ENCODE measurements around the gene BMERB1. TPM values are rescaled to one million over a fixed set of nuclear protein-coding genes. Genes with fewer than 3 reads are reported as not detected.

BMERB1 gene
- polyA plus RNA-seq, 1 of the 3 experiments (the other 2 are of a cell fraction) = 33.9 TPM

DNA sequence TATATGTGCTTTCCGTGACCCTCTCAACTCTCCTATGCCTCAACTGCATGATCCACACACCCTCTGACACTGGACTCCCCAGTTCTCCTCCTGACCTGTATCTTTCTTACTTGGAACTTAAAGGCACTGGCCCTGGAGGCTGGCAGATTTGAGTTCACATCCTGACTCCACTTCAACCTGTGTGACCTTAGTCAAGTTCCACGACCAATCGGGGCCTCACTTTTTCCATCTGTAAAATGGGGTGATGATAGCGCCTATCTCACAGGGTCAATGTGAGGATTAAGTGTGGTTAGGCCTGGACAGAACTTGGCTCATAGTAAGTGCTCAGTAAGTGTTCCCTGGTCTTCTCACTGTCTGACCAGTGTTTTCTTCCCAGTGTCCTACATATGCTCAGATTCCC, 183.5 kb downstream of the BMERB1 start (continued):
- TF ChIP-seq TEAD4 (IDR thresholded peaks at IDR 0.05; ENCODE audit: borderline replicate concordance, insufficient read depth) (no peak), FOXJ3 (CRISPR knock-in tag; IDR thresholded peaks at IDR 0.05) (no peak), RAD21 (IDR thresholded peaks at IDR 0.05; ENCODE audit: low read length) (no peak), SIN3A (IDR thresholded peaks at IDR 0.05; ENCODE audit: borderline replicate concordance, low read depth, low read length) (no peak), JUND (IDR thresholded peaks at IDR 0.05) (no peak), RFX5 (IDR thresholded peaks at IDR 0.05; ENCODE audit: low read length) (no peak)
- TF ChIP-seq, protein P1, sequence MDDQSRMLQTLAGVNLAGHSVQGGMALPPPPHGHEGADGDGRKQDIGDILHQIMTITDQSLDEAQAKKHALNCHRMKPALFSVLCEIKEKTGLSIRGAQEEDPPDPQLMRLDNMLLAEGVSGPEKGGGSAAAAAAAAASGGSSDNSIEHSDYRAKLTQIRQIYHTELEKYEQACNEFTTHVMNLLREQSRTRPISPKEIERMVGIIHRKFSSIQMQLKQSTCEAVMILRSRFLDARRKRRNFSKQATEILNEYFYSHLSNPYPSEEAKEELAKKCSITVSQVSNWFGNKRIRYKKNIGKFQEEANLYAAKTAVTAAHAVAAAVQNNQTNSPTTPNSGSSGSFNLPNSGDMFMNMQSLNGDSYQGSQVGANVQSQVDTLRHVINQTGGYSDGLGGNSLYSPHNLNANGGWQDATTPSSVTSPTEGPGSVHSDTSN (IDR thresholded peaks at IDR 0.05) = no peak
- TF ChIP-seq, protein P2, sequence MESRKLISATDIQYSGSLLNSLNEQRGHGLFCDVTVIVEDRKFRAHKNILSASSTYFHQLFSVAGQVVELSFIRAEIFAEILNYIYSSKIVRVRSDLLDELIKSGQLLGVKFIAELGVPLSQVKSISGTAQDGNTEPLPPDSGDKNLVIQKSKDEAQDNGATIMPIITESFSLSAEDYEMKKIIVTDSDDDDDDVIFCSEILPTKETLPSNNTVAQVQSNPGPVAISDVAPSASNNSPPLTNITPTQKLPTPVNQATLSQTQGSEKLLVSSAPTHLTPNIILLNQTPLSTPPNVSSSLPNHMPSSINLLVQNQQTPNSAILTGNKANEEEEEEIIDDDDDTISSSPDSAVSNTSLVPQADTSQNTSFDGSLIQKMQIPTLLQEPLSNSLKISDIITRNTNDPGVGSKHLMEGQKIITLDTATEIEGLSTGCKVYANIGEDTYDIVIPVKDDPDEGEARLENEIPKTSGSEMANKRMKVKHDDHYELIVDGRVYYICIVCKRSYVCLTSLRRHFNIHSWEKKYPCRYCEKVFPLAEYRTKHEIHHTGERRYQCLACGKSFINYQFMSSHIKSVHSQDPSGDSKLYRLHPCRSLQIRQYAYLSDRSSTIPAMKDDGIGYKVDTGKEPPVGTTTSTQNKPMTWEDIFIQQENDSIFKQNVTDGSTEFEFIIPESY (IDR thresholded peaks at IDR 0.05; ENCODE audit: borderline replicate concordance, low read depth) = no peak
- TF ChIP-seq, protein P3, sequence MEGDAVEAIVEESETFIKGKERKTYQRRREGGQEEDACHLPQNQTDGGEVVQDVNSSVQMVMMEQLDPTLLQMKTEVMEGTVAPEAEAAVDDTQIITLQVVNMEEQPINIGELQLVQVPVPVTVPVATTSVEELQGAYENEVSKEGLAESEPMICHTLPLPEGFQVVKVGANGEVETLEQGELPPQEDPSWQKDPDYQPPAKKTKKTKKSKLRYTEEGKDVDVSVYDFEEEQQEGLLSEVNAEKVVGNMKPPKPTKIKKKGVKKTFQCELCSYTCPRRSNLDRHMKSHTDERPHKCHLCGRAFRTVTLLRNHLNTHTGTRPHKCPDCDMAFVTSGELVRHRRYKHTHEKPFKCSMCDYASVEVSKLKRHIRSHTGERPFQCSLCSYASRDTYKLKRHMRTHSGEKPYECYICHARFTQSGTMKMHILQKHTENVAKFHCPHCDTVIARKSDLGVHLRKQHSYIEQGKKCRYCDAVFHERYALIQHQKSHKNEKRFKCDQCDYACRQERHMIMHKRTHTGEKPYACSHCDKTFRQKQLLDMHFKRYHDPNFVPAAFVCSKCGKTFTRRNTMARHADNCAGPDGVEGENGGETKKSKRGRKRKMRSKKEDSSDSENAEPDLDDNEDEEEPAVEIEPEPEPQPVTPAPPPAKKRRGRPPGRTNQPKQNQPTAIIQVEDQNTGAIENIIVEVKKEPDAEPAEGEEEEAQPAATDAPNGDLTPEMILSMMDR (IDR thresholded peaks at IDR 0.05) = no peak

DNA sequence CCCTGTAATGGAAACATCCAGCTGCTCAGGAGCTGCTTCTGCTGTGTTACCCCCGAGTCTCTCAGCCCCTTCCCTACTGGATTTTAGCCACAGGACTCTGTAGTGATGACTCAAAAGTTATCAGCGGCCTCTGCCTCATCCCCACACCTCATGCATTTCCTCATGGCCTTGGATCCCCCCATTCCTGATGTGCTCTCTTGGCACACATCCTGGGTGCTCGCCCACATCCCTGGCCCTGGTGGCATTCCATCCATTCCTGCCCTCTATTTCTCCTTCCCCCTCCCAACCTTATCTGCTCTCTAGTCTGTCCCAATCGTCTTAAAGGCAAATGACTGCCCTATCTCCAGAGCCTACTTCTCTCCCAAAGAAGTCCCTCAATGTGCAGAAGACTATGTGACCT, 184.0 kb downstream of the BMERB1 start:
- WGBS (ENCODE audit: low lambda C conversion rate) = 43% methylated on average over 4 of the region's 4 CpGs

More for the DNA sequence above, 184.0 kb downstream of the BMERB1 start:
- H3K4me1 ChIP-seq (ENCODE audit: control insufficient read depth in 1 of 2, insufficient read depth in 2 of 2, low read depth in 1 of 2, low read length in 1 of 2) = peaks cover 0 to 10% of the 10 kb centered on the region in 2 experiments; a peak in 1 of 4 replicates
- H3K36me3 ChIP-seq (replicated peaks in 1 of 2; ENCODE audit: control insufficient read depth in 1 of 2, insufficient read depth in 2 of 2, low read length in 1 of 2) = peaks cover 54 to 65% of the 10 kb centered on the region in 2 experiments
- TF ChIP-seq ELF1 (IDR thresholded peaks at IDR 0.05) (no peak), EP300 (IDR thresholded peaks at IDR 0.05; ENCODE audit: borderline replicate concordance in 1 of 2, low read depth in 1 of 2, low read length in 1 of 2) (no peak), JUND (IDR thresholded peaks at IDR 0.05) (0 out of 2 replicates have a peak, but pooled peaks have one; percentile 7), MEF2A (IDR thresholded peaks at IDR 0.05; ENCODE audit: borderline replicate concordance, low read depth) (no peak), NFIC (IDR thresholded peaks at IDR 0.05; ENCODE audit: borderline replicate concordance) (peak; percentile 49; the same call in 1 of the 2 replicates)
- H2AFZ ChIP-seq (ENCODE audit: low read depth) = no peak overlapping the region
- H3K27me3 ChIP-seq (ENCODE audit: insufficient read depth) = no peaks in the 10 kb centered on the region
- H3K4me3 ChIP-seq (ENCODE audit: low read depth in 2 of 2, low read length in 1 of 2) = no peak overlapping the region
- CTCF ChIA-PET = interaction anchor here (1.2 kb wide), 1 partner anchor 17 kb away, joined by 4 read pairs; no protein-coding TSS in a partner anchor
- no peaks in the 10 kb centered on the region for H3F3A ChIP-seq (replicated peaks; ENCODE audit: insufficient read depth)
- no peaks in the 10 kb centered on the region for H4K20me1 ChIP-seq (ENCODE audit: insufficient read depth)
- no peak overlapping the region for H3K9ac ChIP-seq
- no peaks in the 10 kb centered on the region for H3K9me3 ChIP-seq
- H3K9me2 ChIP-seq = no peaks in the 10 kb centered on the region
- H3K27ac ChIP-seq (ENCODE audit: low read depth in 2 of 2, low read length in 1 of 2) = peak overlapping the region in 1 of 2 experiments; percentile 13; a peak in 1 of 4 replicates
- H3K79me2 ChIP-seq (ENCODE audit: insufficient read depth) = no peaks in the 10 kb centered on the region
- no peak overlapping the region for H3K4me2 ChIP-seq
- no peak for DNase-seq
- POLR2A ChIA-PET = no interaction called here
